Endodermal cell (in vitro differentiated cells): ENCODE data around the gene NMB. TPM values are rescaled to one million over a fixed set of nuclear protein-coding genes. Genes with fewer than 3 reads are reported as not detected.

ENCODE experiments used
- DNase-seq: peaks from one replicate; pipeline ENCODE4 v3.0.0-alpha.2; 2017
- H3K27ac ChIP-seq: 2 replicates; pipeline ENCODE4 v1.5.1; 2013; ENCODE audit warnings: mild to moderate bottlenecking, low read depth, low read length, moderate library complexity
- H3K27me3 ChIP-seq: 2 replicates; pipeline ENCODE4 v1.6.1; 2013; ENCODE audit warnings: mild to moderate bottlenecking, low read length, moderate library complexity; ENCODE audit not compliant: insufficient read depth, control insufficient read depth, poor library complexity, severe bottlenecking
- H3K36me3 ChIP-seq: 2 replicates; pipeline ENCODE4 v1.7.0; 2013; ENCODE audit warnings: mild to moderate bottlenecking, low read length, moderate library complexity; ENCODE audit not compliant: control insufficient read depth, insufficient read depth
- H3K4me1 ChIP-seq: one replicate; pipeline ENCODE4 v1.7.0; 2013; ENCODE audit warnings: low read length; ENCODE audit not compliant: control insufficient read depth, insufficient read depth
- H3K4me3 ChIP-seq: 2 replicates; pipeline ENCODE4 v1.5.1; 2013; ENCODE audit warnings: mild to moderate bottlenecking, low read length, moderate library complexity
- H3K9ac ChIP-seq: 2 replicates; pipeline ENCODE4 v1.6.1; 2013; ENCODE audit warnings: mild to moderate bottlenecking, low read length, moderate library complexity; ENCODE audit not compliant: poor library complexity, severe bottlenecking; ENCODE audit errors: extremely low read depth
- H3K9me3 ChIP-seq: 2 replicates; pipeline ENCODE4 v1.6.1; 2013; ENCODE audit warnings: mild to moderate bottlenecking, low read length, moderate library complexity; ENCODE audit not compliant: control insufficient read depth
- H3K27ac Mint-ChIP-seq: 2 replicates; pipeline ENCODE4 v1.8.0; 2020; ENCODE audit warnings: mixed read lengths
- H3K27me3 Mint-ChIP-seq: 2 replicates; pipeline ENCODE4 v1.8.0; 2021; ENCODE audit warnings: mild to moderate bottlenecking, mixed read lengths; ENCODE audit not compliant: insufficient read depth
- H3K36me3 Mint-ChIP-seq: 2 replicates; pipeline ENCODE4 v1.8.0; 2020; ENCODE audit warnings: low read depth, mixed read lengths
- H3K4me1 Mint-ChIP-seq: 2 replicates; pipeline ENCODE4 v1.8.0; 2020; ENCODE audit warnings: mixed read lengths
- H3K4me3 Mint-ChIP-seq: 2 replicates; pipeline ENCODE4 v1.8.0; 2020; ENCODE audit warnings: mild to moderate bottlenecking, moderate library complexity, mixed read lengths
- H3K9me3 Mint-ChIP-seq: 2 replicates; pipeline ENCODE4 v1.8.0; 2020; ENCODE audit warnings: mild to moderate bottlenecking, mixed read lengths
- CTCF ChIP-seq: fragments of 200-600 bp; sonication (generic); conservative IDR thresholded peaks from 2 replicates; pipeline ENCODE4 v1.5.0; 2021; ENCODE audit warnings: antibody characterized with exemption, mild to moderate bottlenecking
- WGBS, 2 experiments: methylation state at CpG; one replicate each; pipeline versions ENCODE4 v1.1.5 to v1.1.7; 2013; ENCODE audit warnings: missing lambda C conversion rate in 2 of 2, mixed read lengths in 1 of 2; ENCODE audit not compliant: insufficient coverage in 1 of 2, insufficient read length in 1 of 2; 5-methylcytosine and 5-hydroxymethylcytosine counted together
- total RNA-seq, 2 donors: library from RNA; stranded (reverse); fragmentation: NEBNext Ultra II Directional in 1 of 2; extraction: Animal tissue kit (Norgen Biotek cat#: 25700) in 1 of 2; gene quantifications; 2 replicates in 1 of 2; 3 replicates in 1 of 2; pipeline ENCODE4 v1.2.1, GENCODE V29; 2021

The NMB gene
- total RNA-seq, 2 donors from 2014 or later, result 5.3 to 7.3 TPM

DNA sequence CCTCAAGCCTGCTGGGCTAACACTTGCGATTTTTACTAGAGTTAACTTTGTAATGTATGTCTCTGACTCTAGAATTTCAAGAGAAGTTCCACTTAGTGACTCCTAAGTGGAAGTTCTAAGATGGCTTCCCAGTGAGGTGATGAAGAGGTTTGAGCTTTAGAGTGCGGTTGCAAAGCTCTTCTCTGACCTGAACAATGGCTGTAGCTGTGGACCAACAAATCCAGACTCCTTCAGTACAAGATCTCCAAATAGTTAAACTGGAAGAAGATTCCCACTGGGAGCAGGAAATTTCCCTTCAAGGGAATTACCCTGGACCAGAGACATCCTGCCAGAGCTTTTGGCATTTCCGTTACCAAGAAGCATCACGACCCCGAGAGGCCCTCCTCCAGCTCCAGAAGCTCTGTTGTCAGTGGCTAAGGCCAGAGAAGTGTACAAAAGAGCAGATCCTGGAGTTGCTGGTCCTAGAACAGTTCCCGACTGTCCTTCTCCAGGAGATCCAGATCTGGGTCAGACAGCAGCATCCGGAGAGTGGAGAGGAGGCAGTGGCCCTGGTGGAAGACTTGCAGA, 26.2 kb downstream of the NMB start:
- DNase-seq, result no peak
- peak overlapping the region; percentile 86 for H3K4me3 ChIP-seq
- H3K9ac ChIP-seq, result peak overlapping the region; percentile 7
- H3K27ac ChIP-seq, result no peak overlapping the region
- H3K27me3 Mint-ChIP-seq, result peaks cover 17% of the 10 kb centered on the region
- peaks cover 24% of the 10 kb centered on the region for H3K27me3 ChIP-seq
- peaks cover 8% of the 10 kb centered on the region for H3K36me3 Mint-ChIP-seq
- peaks cover 11% of the 10 kb centered on the region for H3K36me3 ChIP-seq
- H3K4me3 Mint-ChIP-seq, result peak overlapping the region; percentile 81
- 61 to 75% methylated on average over 4 to 7 of the region's 7 CpGs for WGBS, 2 experiments
- peak overlapping the region; percentile 87 for H3K27ac Mint-ChIP-seq
- peaks cover 20% of the 10 kb centered on the region for H3K4me1 Mint-ChIP-seq
- H3K4me1 ChIP-seq, result no peaks in the 10 kb centered on the region
- no peak for TF ChIP-seq CTCF
- no peaks in the 10 kb centered on the region for H3K9me3 ChIP-seq
- H3K9me3 Mint-ChIP-seq, result no peaks in the 10 kb centered on the region

GRCh38 chr15:84629033-84629432, 29.0 kb downstream of the NMB start:
- Mint-ChIP-seq H3K9me3 (peaks cover 10% of the 10 kb centered on the region), H3K4me1 (peaks cover 15% of the 10 kb centered on the region), H3K36me3 (peaks cover 20% of the 10 kb centered on the region), H3K27ac (no peak overlapping the region), H3K27me3 (peaks cover 6% of the 10 kb centered on the region), H3K4me3 (no peak overlapping the region)
- Histone ChIP-seq H3K9me3 (no peaks in the 10 kb centered on the region), H3K27me3 (peaks cover 13% of the 10 kb centered on the region), H3K4me3 (no peak overlapping the region), H3K4me1 (no peaks in the 10 kb centered on the region), H3K27ac (no peak overlapping the region), H3K9ac (no peak overlapping the region), H3K36me3 (no peaks in the 10 kb centered on the region)
- no peak for TF ChIP-seq CTCF
- no peak for DNase-seq
- 88 to 100% methylated on average over 3 to 8 of the region's 9 CpGs for WGBS, 2 experiments

DNA sequence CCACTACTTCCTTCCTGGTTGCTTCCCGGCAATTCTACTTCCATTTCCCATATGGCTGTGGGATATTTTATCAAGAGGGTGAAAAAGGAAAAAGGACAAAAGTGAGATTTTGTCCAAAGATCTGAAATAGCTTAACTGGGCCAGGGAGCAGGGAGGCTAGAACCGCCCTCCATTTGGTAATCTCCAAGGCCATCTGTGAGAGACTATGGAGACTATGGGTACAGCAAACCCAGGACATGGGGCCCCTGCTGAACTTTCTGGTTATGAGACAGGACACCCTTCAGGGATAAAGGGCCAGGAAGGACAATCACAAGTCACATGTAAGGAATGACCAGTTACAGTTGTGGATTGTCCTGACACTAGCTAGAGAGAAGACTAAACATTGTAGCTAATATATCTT, 32.9 kb downstream of the NMB start:
- no peak overlapping the region for H3K4me3 Mint-ChIP-seq
- H3K36me3 Mint-ChIP-seq, result peaks cover 55% of the 10 kb centered on the region
- H3K9me3 ChIP-seq, result peaks cover 34% of the 10 kb centered on the region
- no peaks in the 10 kb centered on the region for H3K4me1 ChIP-seq
- H3K27me3 Mint-ChIP-seq, result peaks cover 2% of the 10 kb centered on the region
- no peak overlapping the region for H3K4me3 ChIP-seq
- no peak for DNase-seq
- H3K9me3 Mint-ChIP-seq, result peaks cover 49% of the 10 kb centered on the region
- TF ChIP-seq CTCF, result no peak
- no peak overlapping the region for H3K27ac ChIP-seq
- no peak overlapping the region for H3K27ac Mint-ChIP-seq
- no peaks in the 10 kb centered on the region for H3K27me3 ChIP-seq
- peaks cover 30% of the 10 kb centered on the region for H3K36me3 ChIP-seq
- no peaks in the 10 kb centered on the region for H3K4me1 Mint-ChIP-seq
- no peak overlapping the region for H3K9ac ChIP-seq
- WGBS, 2 experiments, result 95 to 100% methylated on average over 1 to 2 of the region's 2 CpGs
